ENCODE data around the gene PARD3.

- TF ChIP-seq CTCF (IDR thresholded peaks at IDR 0.05; ENCODE audit: extremely low read depth in 1 of 2, insufficient read depth in 1 of 2, low read depth in 1 of 2, low read length in 2 of 2) (no peak), JUN (IDR thresholded peaks at IDR 0.05; ENCODE audit: borderline replicate concordance, insufficient read depth, insufficient read length, low read depth) (no peak), POLR2AphosphoS5 (IDR thresholded peaks at IDR 0.05; ENCODE audit: insufficient read depth, low read depth, low read length) (no peak), POLR2A (IDR thresholded peaks at IDR 0.05; ENCODE audit: low read depth, low read length) (no peak), EZH2 (IDR thresholded peaks at IDR 0.05; ENCODE audit: borderline replicate concordance, low read depth, low read length, severe bottlenecking) (no peak), MAX (IDR thresholded peaks at IDR 0.05; ENCODE audit: insufficient read depth, insufficient read length) (no peak), MYC (IDR thresholded peaks at IDR 0.05; ENCODE audit: low read depth, low read length) (no peak), FOS (IDR thresholded peaks at IDR 0.05; ENCODE audit: borderline replicate concordance, insufficient read depth, low read length) (no peak), GATA2 (IDR thresholded peaks at IDR 0.05; ENCODE audit: insufficient read depth, insufficient read length, low read depth, low read length) (no peak)
These were observed 417.8 kb downstream of the PARD3 start for GRCh38 chr10:34397324-34397723.
